ENCODE results near the gene PARP11.

DNA sequence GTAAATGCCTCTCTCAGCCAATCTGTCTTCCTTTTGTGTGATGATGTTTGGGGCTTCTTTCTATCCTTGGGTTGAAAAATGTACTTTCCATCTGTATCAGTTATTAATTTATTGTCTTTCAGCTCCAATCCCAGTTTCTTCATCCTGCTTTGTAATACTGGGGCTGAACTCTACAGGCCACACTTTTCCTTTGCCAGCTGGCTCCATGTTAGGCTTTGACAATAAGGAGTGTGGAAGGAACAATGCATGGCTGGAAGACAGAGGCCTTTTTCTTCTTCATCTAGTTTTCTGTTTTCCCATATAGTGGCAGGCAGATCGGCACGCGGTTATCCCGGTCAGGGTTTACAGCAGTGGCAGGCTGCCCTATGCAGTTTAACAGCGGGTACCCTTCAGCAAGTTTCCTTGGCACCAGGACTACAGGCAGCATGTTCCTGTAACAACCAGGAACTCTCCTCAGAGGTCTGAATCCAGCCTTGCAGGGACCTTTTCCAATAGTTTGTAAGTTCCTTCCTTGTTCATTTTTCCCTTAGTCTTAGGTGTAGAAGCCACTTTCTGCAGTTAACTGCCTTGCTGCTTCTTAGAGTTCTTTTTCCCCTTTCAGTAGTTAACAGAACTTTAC, 81.8 kb downstream of the PARP11 start:
- TF ChIP-seq CTCF (IDR thresholded peaks at IDR 0.05) = no peak
- TF ChIP-seq POLR2A (IDR thresholded peaks at IDR 0.05) = no peak
- TF ChIP-seq EP300 (IDR thresholded peaks at IDR 0.05; ENCODE audit: low read depth) = no peak
